GM12865 (cell line): Measurements from ENCODE around the gene EXOG.

Experiments used
- DNase-seq: peaks from one replicate; pipeline ENCODE4 v3.0.0; 2010; ENCODE audit warnings: low read depth
- H3K4me3 ChIP-seq: 2 replicates; pipeline ENCODE4 v1.5.1; 2011; ENCODE audit warnings: mild to moderate bottlenecking, low read depth, low read length, control low read depth
- TF ChIP-seq, protein P1 (sequence below): IDR thresholded peaks from 2 replicates; pipeline ENCODE4 v1.5.1; 2011; ENCODE audit warnings: low read length, control low read depth, low read depth, inconsistent platforms; ENCODE audit not compliant: insufficient read depth; ENCODE audit errors: missing control alignments

Gene EXOG

DNA sequence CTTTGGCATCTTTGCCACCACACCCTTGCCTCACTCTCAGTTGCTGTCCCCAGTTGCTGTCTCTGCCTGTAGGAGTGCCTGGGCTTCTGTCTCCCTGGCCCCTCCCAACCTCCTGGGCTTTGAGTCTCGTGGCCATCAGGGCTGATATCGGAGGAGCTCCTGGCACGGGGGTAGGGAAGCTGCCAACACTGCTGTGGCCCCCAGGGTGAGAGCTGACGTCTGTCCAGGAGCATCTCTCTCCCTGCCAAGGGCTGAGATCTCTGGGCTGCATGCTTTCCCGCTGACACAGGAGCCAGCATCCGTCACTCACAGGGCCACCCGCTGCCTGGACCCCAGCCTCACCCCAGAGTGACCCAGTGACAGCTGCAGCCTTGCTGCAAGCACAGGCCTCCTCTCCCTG lies 47.4 kb downstream of the EXOG start:
- TF ChIP-seq, protein P1, sequence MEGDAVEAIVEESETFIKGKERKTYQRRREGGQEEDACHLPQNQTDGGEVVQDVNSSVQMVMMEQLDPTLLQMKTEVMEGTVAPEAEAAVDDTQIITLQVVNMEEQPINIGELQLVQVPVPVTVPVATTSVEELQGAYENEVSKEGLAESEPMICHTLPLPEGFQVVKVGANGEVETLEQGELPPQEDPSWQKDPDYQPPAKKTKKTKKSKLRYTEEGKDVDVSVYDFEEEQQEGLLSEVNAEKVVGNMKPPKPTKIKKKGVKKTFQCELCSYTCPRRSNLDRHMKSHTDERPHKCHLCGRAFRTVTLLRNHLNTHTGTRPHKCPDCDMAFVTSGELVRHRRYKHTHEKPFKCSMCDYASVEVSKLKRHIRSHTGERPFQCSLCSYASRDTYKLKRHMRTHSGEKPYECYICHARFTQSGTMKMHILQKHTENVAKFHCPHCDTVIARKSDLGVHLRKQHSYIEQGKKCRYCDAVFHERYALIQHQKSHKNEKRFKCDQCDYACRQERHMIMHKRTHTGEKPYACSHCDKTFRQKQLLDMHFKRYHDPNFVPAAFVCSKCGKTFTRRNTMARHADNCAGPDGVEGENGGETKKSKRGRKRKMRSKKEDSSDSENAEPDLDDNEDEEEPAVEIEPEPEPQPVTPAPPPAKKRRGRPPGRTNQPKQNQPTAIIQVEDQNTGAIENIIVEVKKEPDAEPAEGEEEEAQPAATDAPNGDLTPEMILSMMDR = no peak
- DNase-seq = no peak
- no peak overlapping the region for H3K4me3 ChIP-seq

DNA sequence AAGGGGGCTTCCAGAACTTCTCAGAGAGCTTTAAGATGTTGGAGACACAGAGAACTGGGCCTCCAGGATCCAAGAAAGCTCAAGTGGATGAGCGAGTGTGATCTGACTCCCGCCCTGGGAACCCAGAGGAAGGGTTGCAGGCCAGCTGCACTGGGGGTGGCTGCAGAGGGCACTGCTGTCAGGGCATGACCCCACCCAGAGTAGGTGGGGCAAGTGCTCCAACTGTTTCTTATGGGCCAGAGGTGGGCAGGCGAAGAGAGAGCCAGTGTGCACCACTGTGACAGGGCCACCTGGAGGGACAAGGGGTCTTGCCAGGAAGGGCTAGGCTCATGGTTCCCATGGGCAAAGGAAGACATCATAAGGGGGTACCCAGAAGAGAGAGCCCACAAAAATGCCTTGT lies 48.8 kb downstream of the EXOG start:
- no peak for DNase-seq
- TF ChIP-seq, protein P1 = no peak
- H3K4me3 ChIP-seq = no peak overlapping the region

DNA sequence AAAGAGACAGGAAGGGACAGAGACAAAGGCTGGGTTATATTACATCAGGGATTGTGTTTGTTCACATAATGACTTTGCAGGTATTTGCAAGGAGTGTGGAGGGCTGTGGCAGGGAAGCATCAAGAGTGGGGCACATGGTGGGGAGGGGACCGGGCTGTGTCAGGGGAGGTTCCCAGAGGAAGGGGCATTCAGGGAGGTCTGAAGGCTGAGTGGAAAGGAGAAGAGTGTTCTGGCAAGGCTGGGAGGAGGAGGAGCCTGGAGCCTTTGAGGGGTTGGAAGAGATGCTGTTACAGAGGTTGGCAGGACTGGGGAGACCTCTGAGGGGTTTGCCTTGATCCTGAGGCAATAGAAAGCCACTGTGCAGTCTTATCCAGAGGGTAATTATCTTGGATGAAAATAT lies 49.4 kb downstream of the EXOG start:
- TF ChIP-seq, protein P1 = no peak
- H3K4me3 ChIP-seq = no peak overlapping the region
- no peak for DNase-seq

DNA sequence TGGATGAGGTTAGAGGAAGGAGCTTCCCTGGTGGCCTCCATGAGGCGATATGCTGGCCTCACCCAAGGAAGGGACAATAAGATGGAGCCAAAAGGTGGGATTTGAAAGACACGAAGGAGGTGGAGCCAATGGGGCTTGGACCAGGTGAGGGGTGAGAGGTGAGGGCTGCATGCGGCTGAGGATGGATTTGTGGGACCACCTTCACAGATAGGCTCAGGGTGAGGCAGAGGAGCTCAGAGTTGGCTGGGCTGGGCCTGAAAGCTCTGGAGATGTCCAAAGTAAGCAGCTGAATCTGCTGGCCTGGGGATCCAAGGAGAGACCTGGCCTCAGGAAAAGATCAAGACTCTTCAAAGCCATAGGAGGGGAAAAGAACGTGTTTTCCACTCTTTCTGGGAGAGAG lies 49.8 kb downstream of the EXOG start:
- TF ChIP-seq, protein P1 = no peak
- DNase-seq = no peak
- no peak overlapping the region for H3K4me3 ChIP-seq

DNA sequence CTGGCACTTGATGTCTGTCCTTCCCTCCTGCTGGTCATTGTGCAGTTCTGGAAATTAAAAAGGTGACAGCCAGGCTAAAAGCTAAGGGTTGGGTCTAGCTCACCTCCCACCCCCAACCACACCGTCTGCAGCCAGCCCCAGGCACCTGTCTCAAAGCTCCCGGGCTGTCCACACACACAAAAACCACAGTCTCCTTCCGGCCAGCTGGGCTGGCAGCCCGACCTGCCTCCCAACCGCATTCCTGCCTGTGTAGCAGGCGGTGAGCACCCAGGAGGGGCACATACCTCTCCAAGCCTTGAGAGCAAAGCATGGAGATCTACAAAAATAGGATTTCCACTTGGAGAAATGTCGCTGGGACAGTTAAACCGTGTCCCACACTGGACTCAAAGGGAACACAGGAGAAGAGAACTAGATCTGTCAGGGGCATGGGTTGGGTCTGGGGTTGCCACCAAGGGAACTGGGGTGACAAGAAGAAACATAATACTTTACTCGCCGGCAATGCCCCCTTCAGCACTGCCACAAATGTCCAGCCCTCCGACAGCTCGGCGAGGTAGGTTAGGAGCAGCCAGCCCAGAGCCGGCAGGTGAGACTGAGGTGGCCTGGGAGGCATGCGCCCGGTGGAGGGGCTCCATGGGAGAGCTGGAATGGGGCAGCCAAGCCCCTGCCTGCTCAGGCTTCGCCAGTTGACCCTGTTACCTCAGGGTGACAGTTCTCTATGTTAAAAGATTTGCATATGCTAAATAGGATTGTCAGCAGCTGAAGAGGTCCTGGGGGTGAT lies 52.2 kb downstream of the EXOG start:
- TF ChIP-seq, protein P1 = no peak
- no peak overlapping the region for H3K4me3 ChIP-seq
- DNase-seq = no peak

DNA sequence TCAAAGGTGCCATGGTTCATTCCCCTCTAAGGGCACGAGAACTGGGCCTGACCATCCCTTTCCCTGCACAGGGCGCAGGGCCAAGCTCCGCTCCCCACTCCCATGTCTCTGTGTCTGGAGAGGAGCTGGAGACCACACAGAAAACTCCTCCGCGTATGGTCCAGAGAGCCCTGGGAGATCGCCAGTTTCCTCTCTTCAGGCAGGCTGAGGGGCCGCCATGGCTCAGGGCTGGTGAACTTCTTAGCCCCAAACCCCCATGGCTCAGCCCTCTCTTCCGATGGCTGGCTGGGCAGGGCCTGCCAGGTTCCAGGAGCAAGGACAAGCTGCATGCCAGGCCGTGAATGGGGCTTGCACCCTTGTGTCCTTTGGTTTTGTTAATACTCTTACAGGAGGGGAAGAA lies 52.9 kb downstream of the EXOG start:
- TF ChIP-seq, protein P1 = no peak
- DNase-seq = no peak
- H3K4me3 ChIP-seq = no peak overlapping the region

DNA sequence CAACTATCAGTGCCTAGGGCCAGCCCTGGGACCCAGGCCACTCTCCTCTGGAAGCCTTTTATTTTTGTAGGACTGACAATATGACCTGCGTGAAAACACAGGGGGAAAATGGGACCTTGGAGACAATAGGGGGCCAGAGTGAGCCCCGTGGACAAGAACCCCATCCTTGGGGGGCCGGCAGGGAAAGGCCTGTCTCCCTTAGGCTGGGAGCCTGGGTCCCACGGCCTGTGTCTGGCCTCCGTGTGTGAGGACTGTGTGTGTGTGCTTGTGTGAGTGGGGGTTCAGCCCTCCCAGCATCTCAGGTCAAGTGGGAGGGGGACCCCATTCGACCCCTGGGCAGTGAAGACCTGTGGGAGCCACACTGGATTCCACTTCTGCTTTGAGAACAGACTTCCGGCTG lies 53.3 kb downstream of the EXOG start:
- DNase-seq = no peak
- TF ChIP-seq, protein P1 = no peak
- no peak overlapping the region for H3K4me3 ChIP-seq
